H1 (cell line): ENCODE data around the gene CAPNS1. TPM values are rescaled to one million over a fixed set of nuclear protein-coding genes. Genes with fewer than 3 reads are reported as not detected.

Experiments used
- CTCF ChIA-PET: fragments of 300-600 bp; sonication (Branson Sonifier 250); formaldehyde crosslinking; loops from one replicate; lab custom pipeline; 2021; ENCODE audit not compliant: partially characterized antibody; lab: Charles Lee
- POLR2A ChIA-PET: fragments of 300-600 bp; sonication (Branson Sonifier 250); formaldehyde crosslinking; loops from one replicate; lab custom pipeline; 2021; ENCODE audit warnings: inconsistent platforms; ENCODE audit not compliant: partially characterized antibody; lab: Charles Lee
- DNase-seq, 2 experiments: peaks; one replicate each; pipeline versions ENCODE4 v3.0.0 to v3.0.0-alpha.2; 2010 to 2022; ENCODE audit warnings: low spot score in 2 of 2, low read depth in 1 of 2, mixed read lengths in 1 of 2
- FAIRE-seq: peaks from 2 replicates; lab custom pipeline; 2011; peaks lifted over from hg19 to GRCh38; lab: Jason Lieb, UNC
- H2AFZ ChIP-seq: 2 replicates; pipeline ENCODE4 v1.8.1; 2012; ENCODE audit warnings: low read length, inconsistent platforms
- H2AK5ac ChIP-seq: 2 replicates; pipeline ENCODE4 v1.6.1; 2013; ENCODE audit warnings: low read depth, low read length
- H2BK120ac ChIP-seq: replicated peaks from 2 replicates; pipeline ENCODE3; 2013; ENCODE audit warnings: low read depth, low read length, inconsistent platforms
- H2BK12ac ChIP-seq: 2 replicates; pipeline ENCODE4 v1.6.1; 2013; ENCODE audit warnings: low read depth, low read length
- H2BK15ac ChIP-seq: 2 replicates; pipeline ENCODE4 v1.6.1; 2013; ENCODE audit warnings: low read length
- H2BK20ac ChIP-seq: 2 replicates; pipeline ENCODE4 v1.6.1; 2013; ENCODE audit warnings: low read length
- H2BK5ac ChIP-seq: 2 replicates; pipeline ENCODE4 v1.6.1; 2013; ENCODE audit warnings: low read depth, low read length
- H3K14ac ChIP-seq: 2 replicates; pipeline ENCODE4 v1.6.1; 2013; ENCODE audit warnings: inconsistent platforms; ENCODE audit not compliant: insufficient read length
- H3K18ac ChIP-seq: 2 replicates; pipeline ENCODE4 v1.6.1; 2013; ENCODE audit warnings: low read length; ENCODE audit errors: extremely low read depth
- H3K23ac ChIP-seq: 2 replicates; pipeline ENCODE4 v1.6.1; 2013; ENCODE audit warnings: inconsistent platforms; ENCODE audit not compliant: insufficient read length
- H3K23me2 ChIP-seq: 2 replicates; pipeline ENCODE4 v1.6.1; 2013; ENCODE audit warnings: low read depth, low read length
- H3K27ac ChIP-seq: 2 replicates; pipeline ENCODE4 v1.6.1; 2011; ENCODE audit warnings: low read depth, low read length, inconsistent platforms
- H3K27me3 ChIP-seq, 4 experiments: replicated peaks in 1 of 4; 1 replicate in 1 of 4; 2 replicates in 3 of 4; pipeline versions ENCODE4 v1.6.1 to v1.8.1; 2011 to 2013; ENCODE audit warnings: low read length in 3 of 4, mild to moderate bottlenecking in 3 of 4, inconsistent platforms in 2 of 4, mixed read lengths in 2 of 4, moderate library complexity in 1 of 4; ENCODE audit not compliant: control insufficient read depth in 3 of 4, insufficient read depth in 3 of 4; ENCODE audit errors: extremely low read depth in 1 of 4
- H3K36me3 ChIP-seq, 4 experiments: 2 replicates each; pipeline versions ENCODE4 v1.6.1 to v1.8.1; 2011 to 2013; ENCODE audit warnings: mild to moderate bottlenecking in 4 of 4, low read length in 3 of 4, moderate library complexity in 2 of 4, control low read depth in 1 of 4, inconsistent platforms in 1 of 4; ENCODE audit not compliant: insufficient read depth in 4 of 4, control insufficient read depth in 2 of 4
- H3K4ac ChIP-seq: replicated peaks from 2 replicates; pipeline ENCODE3; 2013; ENCODE audit warnings: low read length, low read depth, mixed read lengths, inconsistent platforms; ENCODE audit not compliant: insufficient read length
- H3K4me1 ChIP-seq, 4 experiments: replicated peaks in 1 of 4; 1 replicate in 1 of 4; 2 replicates in 3 of 4; pipeline versions ENCODE4 v1.6.1 to v1.8.1; 2011 to 2013; ENCODE audit warnings: low read length in 3 of 4, inconsistent platforms in 2 of 4, mixed read lengths in 1 of 4; ENCODE audit not compliant: insufficient read depth in 4 of 4, control insufficient read depth in 3 of 4
- H3K4me2 ChIP-seq, 2 experiments: 2 replicates each; pipeline versions ENCODE4 v1.6.1 to v1.8.1; 2011 to 2013; ENCODE audit warnings: low read depth in 2 of 2, low read length in 2 of 2, control low read depth in 1 of 2, inconsistent platforms in 1 of 2, mild to moderate bottlenecking in 1 of 2; ENCODE audit not compliant: insufficient read depth in 1 of 2
- H3K4me3 ChIP-seq, 4 experiments: fragments of 200-600, 300-600 bp in 1 of 4; sonication (generic), shearing (Covaris generic), sonication (Bioruptor Twin) in 1 of 4; 2 replicates each; pipeline versions ENCODE4 v1.5.1 to v1.8.1; 2011 to 2016; ENCODE audit warnings: low read length in 4 of 4, low read depth in 3 of 4, control low read depth in 2 of 4, inconsistent platforms in 2 of 4, mild to moderate bottlenecking in 2 of 4, mixed read lengths in 1 of 4, moderate library complexity in 1 of 4; ENCODE audit not compliant: insufficient read depth in 2 of 4; ENCODE audit errors: extremely low read depth in 1 of 4
- H3K56ac ChIP-seq: replicated peaks from 2 replicates; pipeline ENCODE3; 2013; ENCODE audit warnings: low read depth, mild to moderate bottlenecking, mixed read lengths, low read length, inconsistent platforms; ENCODE audit not compliant: insufficient read length
- H3K79me1 ChIP-seq: 2 replicates; pipeline ENCODE4 v1.6.1; 2013; ENCODE audit warnings: low read depth, low read length, control low read depth
- H3K79me2 ChIP-seq, 2 experiments: 2 replicates each; pipeline versions ENCODE4 v1.6.1 to v1.8.1; 2012 to 2013; ENCODE audit warnings: low read length in 2 of 2, mild to moderate bottlenecking in 2 of 2, inconsistent platforms in 1 of 2; ENCODE audit not compliant: insufficient read depth in 2 of 2, control insufficient read depth in 1 of 2
- H3K9ac ChIP-seq, 4 experiments: replicated peaks in 1 of 4; 1 replicate in 1 of 4; 2 replicates in 3 of 4; pipeline versions ENCODE4 v1.6.1 to v1.8.1; 2011 to 2013; ENCODE audit warnings: low read depth in 3 of 4, low read length in 3 of 4, control low read depth in 2 of 4, mild to moderate bottlenecking in 2 of 4, moderate library complexity in 2 of 4, inconsistent platforms in 1 of 4; ENCODE audit errors: extremely low read depth in 1 of 4
- H3K9me3 ChIP-seq, 2 experiments: 2 replicates each; pipeline versions ENCODE4 v1.6.1 to v1.8.1; 2012 to 2013; ENCODE audit warnings: mild to moderate bottlenecking in 2 of 2, moderate library complexity in 2 of 2, control low read depth in 1 of 2, inconsistent platforms in 1 of 2, low read depth in 1 of 2, low read length in 1 of 2, mixed read lengths in 1 of 2; ENCODE audit not compliant: insufficient read depth in 2 of 2
- H4K20me1 ChIP-seq, 2 experiments: replicated peaks in 1 of 2; 2 replicates each; pipeline versions ENCODE3 to v1.8.1; 2011 to 2013; ENCODE audit warnings: inconsistent platforms in 2 of 2, low read length in 2 of 2, mild to moderate bottlenecking in 1 of 2; ENCODE audit not compliant: insufficient read depth in 2 of 2, control insufficient read depth in 1 of 2
- H4K5ac ChIP-seq: 2 replicates; pipeline ENCODE4 v1.6.1; 2013; ENCODE audit warnings: low read length, low read depth, mixed read lengths, inconsistent platforms; ENCODE audit not compliant: insufficient read length
- H4K8ac ChIP-seq: 2 replicates; pipeline ENCODE4 v1.8.0; 2013; ENCODE audit warnings: mild to moderate bottlenecking, moderate library complexity, low read length, inconsistent platforms; ENCODE audit not compliant: insufficient read depth; ENCODE audit errors: extremely low read depth
- H4K91ac ChIP-seq: replicated peaks from 2 replicates; pipeline ENCODE3; 2013; ENCODE audit warnings: low read length, mixed read lengths, inconsistent platforms; ENCODE audit not compliant: insufficient read length
- HDAC2 ChIP-seq, 2 experiments: fragments of 300-600 bp in 1 of 2; sonication (generic) in 1 of 2; IDR thresholded peaks; 2 replicates each; pipeline ENCODE4 v1.6.1; 2011 to 2012; ENCODE audit warnings: low read depth in 2 of 2, low read length in 2 of 2, mild to moderate bottlenecking in 2 of 2, moderate library complexity in 2 of 2, borderline replicate concordance in 1 of 2, inconsistent platforms in 1 of 2
- NRF1 ChIP-seq: IDR thresholded peaks from 2 replicates; pipeline ENCODE4 v1.6.1; 2011; ENCODE audit warnings: mild to moderate bottlenecking, low read depth, low read length, improper control_type of control experiment
- RBBP5 ChIP-seq: IDR thresholded peaks from 2 replicates; pipeline ENCODE4 v1.7.1; 2012; ENCODE audit warnings: low read depth, mild to moderate bottlenecking, inconsistent platforms, low read length, moderate library complexity, borderline replicate concordance
- RFX5 ChIP-seq: IDR thresholded peaks from 2 replicates; pipeline ENCODE4 v1.6.1; 2011; ENCODE audit warnings: low read depth, low read length, improper control_type of control experiment, borderline replicate concordance
- SIN3A ChIP-seq, 2 experiments: IDR thresholded peaks in 1 of 2; conservative IDR thresholded peaks in 1 of 2; 2 replicates each; pipeline ENCODE4 v1.6.1; 2011 to 2012; ENCODE audit warnings: low read length in 2 of 2, improper control_type of control experiment in 1 of 2, low read depth in 1 of 2, mild to moderate bottlenecking in 1 of 2
- SP1 ChIP-seq: IDR thresholded peaks from 2 replicates; pipeline ENCODE4 v1.6.1; 2011; ENCODE audit warnings: low read depth, low read length
- SP4 ChIP-seq: IDR thresholded peaks from 2 replicates; pipeline ENCODE4 v1.6.1; 2012; ENCODE audit warnings: low read length, inconsistent platforms
- TAF1 ChIP-seq: IDR thresholded peaks from 2 replicates; pipeline ENCODE4 v1.6.1; 2011; ENCODE audit warnings: mild to moderate bottlenecking, low read depth, low read length
- WGBS, 2 experiments: shearing (Covaris generic) in 1 of 2; methylation state at CpG; one replicate each; pipeline versions ENCODE4 v1.1.6 to v1.1.7; 2013 to 2015; ENCODE audit warnings: low lambda C conversion rate in 2 of 2, mixed read lengths in 2 of 2, inconsistent platforms in 1 of 2, low coverage in 1 of 2, missing lambda C conversion rate in 1 of 2; ENCODE audit not compliant: insufficient replicate concordance in 2 of 2, insufficient coverage in 1 of 2, insufficient read length in 1 of 2; ENCODE audit errors: extremely low coverage in 1 of 2, missing lambda C conversion rate in 1 of 2; 5-methylcytosine and 5-hydroxymethylcytosine counted together
- polyA plus RNA-seq, 7 experiments: library from polyadenylated mRNA; depleted of rRNA in 3 of 7; stranded (reverse) in 5 of 7; unstranded in 2 of 7; fragments of >200 nt in 5 of 7; fragments of 200-250 nt in 2 of 7; gene quantifications; 1 replicate in 5 of 7; 2 replicates in 1 of 7; 4 replicates in 1 of 7; pipeline versions ENCODE4 v1.2.1 to v1.2.3, GENCODE V29; 2011 to 2013; ENCODE audit warnings: missing spikeins in 2 of 7, mixed read lengths in 2 of 7
- total RNA-seq: library from RNA; stranded (reverse); fragmentation: NEBNext Ultra II Directional; extraction: Animal tissue kit (Norgen Biotek cat#: 25700); gene quantifications from 2 replicates; pipeline ENCODE4 v1.2.1, GENCODE V29; 2021

Gene CAPNS1
- total and polyA plus RNA-seq, 2 of the 8 experiments (the other 6 are each of a cell fraction or from before 2014, with no cell fraction given): 382 to 438 TPM

DNA sequence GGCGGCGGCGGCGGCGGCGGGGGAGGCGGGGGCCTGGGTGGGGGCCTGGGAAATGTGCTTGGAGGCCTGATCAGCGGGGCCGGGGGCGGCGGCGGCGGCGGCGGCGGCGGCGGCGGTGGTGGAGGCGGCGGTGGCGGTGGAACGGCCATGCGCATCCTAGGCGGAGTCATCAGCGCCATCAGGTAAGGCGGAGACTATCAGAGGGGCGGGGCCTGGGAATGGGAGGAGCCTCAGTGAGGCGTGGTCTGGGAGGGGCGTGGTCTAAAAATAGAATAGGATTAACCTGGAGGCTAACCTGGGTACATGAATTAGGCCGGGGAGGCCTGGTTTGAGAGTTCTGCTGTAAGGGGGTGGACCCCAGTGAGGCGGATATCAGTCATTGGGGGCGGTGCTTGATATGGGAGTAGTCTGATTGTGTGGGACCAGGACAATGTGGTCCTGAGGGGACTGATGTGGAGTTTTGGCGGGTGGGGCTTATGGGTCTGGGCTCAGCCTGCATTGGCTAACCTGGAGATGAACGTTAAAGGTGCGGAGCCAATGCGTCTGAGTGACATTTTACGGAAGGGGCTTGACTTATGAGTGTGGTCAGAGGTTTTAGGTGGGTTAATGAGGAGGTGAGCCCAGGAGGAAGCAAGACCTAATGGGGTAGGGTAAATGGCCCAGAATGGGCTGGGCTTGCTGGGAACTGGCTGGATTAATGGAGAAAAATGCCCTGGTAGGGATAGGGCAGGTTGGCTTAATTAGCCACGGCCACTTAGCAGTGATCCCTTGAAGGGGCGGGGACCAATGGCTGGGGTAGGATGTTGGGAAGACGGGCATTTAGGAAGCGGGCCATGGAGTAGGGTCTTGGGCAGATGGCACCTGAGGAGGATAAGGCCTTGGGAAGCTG is 1.4 kb downstream of the CAPNS1 start:
- Histone ChIP-seq H3K27ac (peak overlapping the region; percentile 43; the same call in 1 of the 2 replicates), H2BK12ac (no peak overlapping the region), H4K8ac (no peak overlapping the region), H3K4me2 (peak overlapping the region; percentile 95 to 96), H4K5ac (no peak overlapping the region), H2AK5ac (peak overlapping the region; percentile 82; the same call in 1 of the 2 replicates), H3K9ac (peak overlapping the region in 2 of 4 experiments; percentile 41 to 71; a peak in 3 of 7 replicates), H4K91ac (no peak overlapping the region), H3K14ac (no peak overlapping the region), H3K27me3 (no peaks in the 10 kb centered on the region), H3K4ac (peak overlapping the region; percentile 7), H2BK20ac (no peak overlapping the region), H3K36me3 (peaks cover 14 to 31% (median 29%) of the 10 kb centered on the region in 4 experiments), H3K79me1 (peaks cover 3% of the 10 kb centered on the region), H3K79me2 (peaks cover 0 to 12% of the 10 kb centered on the region in 2 experiments; a peak in 1 of 4 replicates), H3K4me1 (peaks cover 0 to 6% (median 5%) of the 10 kb centered on the region in 4 experiments; a peak in 3 of 7 replicates), H2BK15ac (no peak overlapping the region; the same call in 1 of the 2 replicates), H3K23ac (no peak overlapping the region), H3K9me3 (no peaks in the 10 kb centered on the region), H2BK120ac (no peak overlapping the region), H3K56ac (peak overlapping the region; percentile 42), H3K18ac (no peak overlapping the region; the same call in none of the 2 replicates), H4K20me1 (peaks cover 0 to 8% of the 10 kb centered on the region in 2 experiments), H2BK5ac (peak overlapping the region; percentile 60; the same call in 1 of the 2 replicates), H3K23me2 (peaks cover 13% of the 10 kb centered on the region; the same call in 1 of the 2 replicates), H2AFZ (no peak overlapping the region), H3K4me3 (peak overlapping the region; percentile 89 to 98 (median 97))
- FAIRE-seq: peak; percentile 74
- ChIA-PET POLR2A (interaction anchor here (1.0 to 2.3 kb wide), 8 partner anchors 10 to 87 kb away, joined by 3 to 13 read pairs (median 6); partner anchors contain the start of genes COX7A1, THAP8, WDR62 and ZNF146), CTCF (interaction anchor here (1.3 to 1.5 kb wide), 3 partner anchors 12 to 23 kb away, joined by 3 to 5 read pairs (median 4); no protein-coding TSS in a partner anchor)
- 23% methylated on average over 13 of the region's 42 CpGs; no CpG with 5 or more reads in 1 of the 2 experiments for WGBS, 2 experiments
- DNase-seq: peak; percentile 90 to 99
- TF ChIP-seq NRF1 (peak; percentile 15; the same call in 1 of the 2 replicates), RBBP5 (no peak), TAF1 (0 out of 2 replicates have a peak, but pooled peaks have one; percentile 32), SIN3A (conservative IDR thresholded peaks at IDR 0.05 in 1 of 2, IDR thresholded peaks at IDR 0.05 in 1 of 2; ENCODE audit: low read depth in 1 of 2, low read length in 2 of 2) (0 out of 4 replicates have a peak, but pooled peaks of 1 of the 2 experiments have one; percentile 9), SP1 (0 out of 2 replicates have a peak, but pooled peaks have one; percentile 65), HDAC2 (IDR thresholded peaks at IDR 0.05; ENCODE audit: borderline replicate concordance in 1 of 2, low read depth in 2 of 2, low read length in 2 of 2) (0 out of 4 replicates have a peak, but pooled peaks of 1 of the 2 experiments have one; percentile 6), RFX5 (no peak), SP4 (0 out of 2 replicates have a peak, but pooled peaks have one; percentile 20)
